ENCODE measurements around the gene METTL21A. TPM values are rescaled to one million over a fixed set of nuclear protein-coding genes. Genes with fewer than 3 reads are reported as not detected.
A peak's percentile ranks its signal among the peaks of the same experiment; 100 is the strongest.
"Not testable (repeated sequence)": the region's sequence is repeated elsewhere in the genome, so short reads cannot be mapped to it uniquely, and the experiment has no call there.

The METTL21A gene
- total and polyA plus RNA-seq, 5 experiments from 2014 or later = 29.6 to 50.4 (median 34.2) TPM

DNA sequence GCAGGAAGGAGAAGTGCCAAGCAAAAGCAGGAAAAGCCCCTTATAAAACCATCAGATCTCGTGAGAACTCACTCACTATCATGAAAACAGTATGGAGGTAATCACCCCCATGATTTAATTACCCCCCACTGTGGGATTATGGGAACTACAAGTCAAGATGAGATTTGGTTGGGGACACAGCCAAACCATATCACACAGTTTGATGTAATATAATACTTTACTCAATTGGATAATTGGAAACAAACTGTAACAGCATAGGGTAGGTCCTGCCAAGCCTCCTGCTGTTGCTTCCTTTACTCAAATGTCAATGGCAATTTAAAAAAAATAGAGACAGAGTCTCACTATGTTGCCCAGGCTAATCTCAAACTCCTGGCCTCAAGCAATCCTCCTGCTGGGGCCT, 15.5 kb upstream of the METTL21A start:
- H3K36me3 Mint-ChIP-seq = peaks cover 0 to 10% (median 0%) of the 10 kb centered on the region in 3 donors
- peaks cover 0 to 5% (median 2%) of the 10 kb centered on the region in 5 donors for H3K27me3 Mint-ChIP-seq
- POLR2A ChIA-PET = no interaction called here

GRCh38 chr2:207640160-207640559, 15.0 kb upstream of the METTL21A start:
- H3K9me3 Mint-ChIP-seq = peaks cover 0 to 14% (median 3%) of the 10 kb centered on the region in 9 donors
- POLR2A ChIA-PET = no interaction called here
- H3K27ac Mint-ChIP-seq = no peak overlapping the region
- peaks cover 0 to 10% (median 0%) of the 10 kb centered on the region in 3 donors for H3K36me3 Mint-ChIP-seq
- ATAC-seq (no peak), DNase-seq (no peak)
- peaks cover 0 to 5% (median 2%) of the 10 kb centered on the region in 5 donors for H3K27me3 Mint-ChIP-seq
- no peak overlapping the region for H3K4me3 Mint-ChIP-seq
- H3K4me1 Mint-ChIP-seq = no peaks in the 10 kb centered on the region

More for the DNA sequence above, 15.5 kb upstream of the METTL21A start:
- Mint-ChIP-seq H3K4me1 (no peaks in the 10 kb centered on the region), H3K4me3 (no peak overlapping the region), H3K27ac (no peak overlapping the region), H3K9me3 (peaks cover 0 to 14% (median 3%) of the 10 kb centered on the region in 9 donors)
- ATAC-seq = no peak
- DNase-seq = no peak

GRCh38 chr2:207639288-207639687, 14.1 kb upstream of the METTL21A start:
- ATAC-seq, DNase-seq, H3K4me3 Mint-ChIP-seq, H3K4me1 Mint-ChIP-seq, POLR2A ChIA-PET, H3K27me3 Mint-ChIP-seq, H3K27ac Mint-ChIP-seq: not testable (repeated sequence)
- H3K9me3 Mint-ChIP-seq = peaks cover 0 to 14% (median 3%) of the 10 kb centered on the region in 9 donors
- H3K36me3 Mint-ChIP-seq = peaks cover 0 to 10% (median 0%) of the 10 kb centered on the region in 3 donors

DNA sequence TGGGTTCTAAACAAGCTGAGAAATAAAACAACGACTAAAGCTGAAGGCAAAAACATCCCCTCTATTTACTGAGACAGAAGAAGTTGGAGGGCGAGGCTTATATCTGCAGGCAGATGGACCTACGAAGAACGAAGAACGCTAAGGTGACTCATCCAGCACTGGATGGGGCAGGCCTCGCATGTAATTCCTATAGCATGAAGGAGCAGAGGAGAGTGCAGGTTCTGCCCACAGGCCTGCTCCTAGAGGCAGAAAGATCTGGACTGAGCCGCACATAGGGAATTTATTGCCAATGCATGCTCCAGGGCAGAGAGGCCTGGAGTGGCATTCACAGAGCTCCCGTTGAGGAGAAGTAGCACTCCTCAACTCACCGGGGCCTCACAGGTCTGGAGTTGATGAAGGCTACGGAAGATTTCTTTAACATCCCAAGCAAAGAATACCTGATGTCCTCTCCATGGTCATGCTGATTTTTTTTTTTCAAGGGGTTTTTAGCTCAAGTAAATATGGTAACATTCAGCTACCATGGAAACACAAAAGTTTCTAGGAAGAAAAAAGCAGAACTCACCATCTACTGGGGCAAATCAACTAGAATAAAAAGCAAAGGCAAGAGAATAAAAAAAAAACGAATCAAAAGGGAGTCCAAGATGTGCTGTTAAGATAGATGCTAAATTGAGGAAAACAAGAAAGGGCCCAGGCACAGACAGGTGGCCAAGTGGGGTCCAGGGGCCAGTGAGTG, 10.4 kb upstream of the METTL21A start:
- POLR2A ChIA-PET = interaction anchor here (0.9 to 1.1 kb wide), 2 partner anchors 10 to 106 kb away, joined by 3 read pairs; partner anchors contain the start of genes CREB1 and METTL21A
- Mint-ChIP-seq H3K27ac (no peak overlapping the region), H3K4me1 (peaks cover 0 to 6% (median 0%) of the 10 kb centered on the region in 4 donors), H3K36me3 (peaks cover 0 to 5% (median 0%) of the 10 kb centered on the region in 3 donors), H3K9me3 (peaks cover 0 to 8% (median 2%) of the 10 kb centered on the region in 9 donors), H3K4me3 (no peak overlapping the region), H3K27me3 (peaks cover 0 to 1% (median 0%) of the 10 kb centered on the region in 5 donors)
- no peak for ATAC-seq
- DNase-seq = no peak

GRCh38 chr2:207633686-207634085, 8.5 kb upstream of the METTL21A start:
- POLR2A ChIA-PET = no interaction called here
- no peak overlapping the region for H3K4me3 Mint-ChIP-seq
- ATAC-seq (no peak), DNase-seq (no peak)
- H3K36me3 Mint-ChIP-seq = no peaks in the 10 kb centered on the region
- peaks cover 0 to 1% (median 0%) of the 10 kb centered on the region in 5 donors for H3K27me3 Mint-ChIP-seq
- H3K4me1 Mint-ChIP-seq = peaks cover 0 to 6% (median 1%) of the 10 kb centered on the region in 4 donors
- no peak overlapping the region for H3K27ac Mint-ChIP-seq
- H3K9me3 Mint-ChIP-seq = no peaks in the 10 kb centered on the region

- H3K27ac Mint-ChIP-seq = peak overlapping the region in 3 of 10 donors; percentile 3 to 25 (median 21)
- ATAC-seq = no peak
- peaks cover 0 to 1% (median 0%) of the 10 kb centered on the region in 5 donors for H3K27me3 Mint-ChIP-seq
- no peak for DNase-seq
- no peaks in the 10 kb centered on the region for H3K9me3 Mint-ChIP-seq
- no peak overlapping the region for H3K4me3 Mint-ChIP-seq
- POLR2A ChIA-PET = no interaction called here
- no peaks in the 10 kb centered on the region for H3K36me3 Mint-ChIP-seq
- peaks cover 0 to 7% (median 2%) of the 10 kb centered on the region in 4 donors for H3K4me1 Mint-ChIP-seq
Observed at GRCh38 chr2:207632575-207633493, 7.6 kb upstream of the METTL21A start.

DNA sequence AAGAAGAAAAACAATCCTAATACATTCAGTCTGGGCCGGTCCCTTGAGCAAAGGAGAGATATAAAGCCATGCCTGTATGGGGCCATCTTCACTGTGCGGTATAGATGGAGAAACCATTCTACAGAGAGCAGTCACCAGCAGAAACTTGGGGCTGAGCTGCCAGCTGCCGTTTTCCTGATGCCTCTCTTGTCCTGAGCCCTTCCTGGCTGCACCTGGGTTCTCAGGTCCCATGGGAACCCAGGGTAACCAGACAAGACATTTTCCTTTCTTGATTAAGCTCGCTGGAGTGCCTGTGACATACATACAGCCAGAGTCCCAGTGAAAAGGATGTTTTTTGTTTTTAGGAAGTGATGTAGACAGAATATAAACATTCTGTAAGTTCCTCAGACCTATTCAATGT, 5.3 kb upstream of the METTL21A start:
- POLR2A ChIA-PET = no interaction called here
- DNase-seq = no peak
- ATAC-seq = no peak
- Mint-ChIP-seq H3K9me3 (no peaks in the 10 kb centered on the region), H3K36me3 (no peaks in the 10 kb centered on the region), H3K27me3 (no peaks in the 10 kb centered on the region), H3K4me3 (no peak overlapping the region), H3K27ac (no peak overlapping the region), H3K4me1 (peaks cover 6 to 16% (median 9%) of the 10 kb centered on the region in 4 donors)

GRCh38 chr2:207629553-207629952, 4.4 kb upstream of the METTL21A start:
- Mint-ChIP-seq H3K9me3 (no peaks in the 10 kb centered on the region), H3K4me3 (peak overlapping the region in 2 of 10 donors; percentile 20 to 78), H3K27me3 (no peaks in the 10 kb centered on the region), H3K4me1 (peaks cover 7 to 18% (median 9%) of the 10 kb centered on the region in 4 donors), H3K27ac (peak overlapping the region in 5 of 10 donors; percentile 9 to 90 (median 29)), H3K36me3 (no peaks in the 10 kb centered on the region)
- no peak for DNase-seq
- POLR2A ChIA-PET = no interaction called here
- ATAC-seq = no peak

- Mint-ChIP-seq H3K36me3 (peaks cover 4 to 41% (median 10%) of the 10 kb centered on the region in 3 donors), H3K27ac (peak overlapping the region; percentile 23 to 98 (median 95)), H3K4me3 (peak overlapping the region; percentile 83 to 94 (median 92)), H3K9me3 (no peaks in the 10 kb centered on the region), H3K27me3 (no peaks in the 10 kb centered on the region), H3K4me1 (peaks cover 20 to 58% (median 54%) of the 10 kb centered on the region in 4 donors)
- DNase-seq (peak; percentile 46 to 75 (median 64)), ATAC-seq (peak; percentile 40)
- POLR2A ChIA-PET = interaction anchor here (0.8 to 6.0 kb wide), 20 partner anchors 12 to 859 kb away, joined by 3 to 115 read pairs (median 5); partner anchors contain the start of genes CCNYL1, CREB1, FASTKD2 and KLF7
Observed at GRCh38 chr2:207624185-207625013, 795 bp downstream of the METTL21A start.

DNA sequence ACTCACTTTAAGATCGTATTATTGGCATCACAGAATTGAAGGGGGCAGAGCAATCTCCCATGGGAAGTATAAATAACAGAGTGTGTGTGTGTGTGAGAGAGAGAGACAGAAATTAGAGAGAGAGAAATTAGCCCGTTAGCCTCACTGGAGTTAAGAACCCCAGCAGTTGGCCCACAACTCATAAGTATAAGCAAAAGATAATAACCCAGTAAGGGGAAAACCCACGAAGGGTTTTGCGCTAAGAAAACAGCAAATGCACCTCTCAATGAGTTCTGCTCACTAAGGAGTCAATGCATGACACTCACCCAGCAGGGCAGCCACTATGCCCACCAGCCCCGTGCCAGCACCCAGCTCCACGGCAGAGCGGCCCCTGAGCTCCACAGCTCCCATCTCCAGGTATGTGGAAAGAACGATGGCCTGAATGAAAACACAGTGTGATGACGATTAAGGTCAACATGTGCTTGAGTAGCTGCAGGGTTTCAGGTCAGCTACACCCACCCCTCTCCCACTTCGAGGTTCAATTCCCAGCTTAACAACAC, 3.6 kb downstream of the METTL21A start:
- Mint-ChIP-seq H3K9me3 (no peaks in the 10 kb centered on the region), H3K27ac (peak overlapping the region in 7 of 10 donors; percentile 9 to 84 (median 23)), H3K27me3 (no peaks in the 10 kb centered on the region), H3K4me1 (peaks cover 24 to 62% (median 58%) of the 10 kb centered on the region in 4 donors), H3K4me3 (peak overlapping the region in 4 of 10 donors; percentile 0 to 29 (median 17)), H3K36me3 (peaks cover 9 to 68% (median 19%) of the 10 kb centered on the region in 3 donors)
- POLR2A ChIA-PET = interaction anchor here (0.8 to 2.6 kb wide), 3 partner anchors 30 to 91 kb away, joined by 3 to 15 read pairs (median 3); partner anchors contain the start of genes CCNYL1 and CREB1
- ATAC-seq (no peak), DNase-seq (no peak)

GRCh38 chr2:207619764-207620203, 5.4 kb downstream of the METTL21A start:
- H3K4me1 Mint-ChIP-seq = peaks cover 22 to 59% (median 58%) of the 10 kb centered on the region in 4 donors
- H3K4me3 Mint-ChIP-seq = peak overlapping the region in 9 of 10 donors; percentile 15 to 64 (median 47)
- no peaks in the 10 kb centered on the region for H3K9me3 Mint-ChIP-seq
- H3K27ac Mint-ChIP-seq = peak overlapping the region; percentile 11 to 85 (median 66)
- ATAC-seq = peak; percentile 31 to 37
- peaks cover 9 to 83% (median 25%) of the 10 kb centered on the region in 3 donors for H3K36me3 Mint-ChIP-seq
- no peaks in the 10 kb centered on the region for H3K27me3 Mint-ChIP-seq
- peak in 3 of 10 donors; percentile 13 to 24 (median 19) for DNase-seq
- POLR2A ChIA-PET = interaction anchor here (2.6 kb wide), 1 partner anchor 89 kb away, joined by 15 read pairs; the partner anchor contains the start of gene CREB1
